HG02943 (cell line): ENCODE data around the gene CPNE2.

Experiments
- ATAC-seq: cut with Tn5 transposase; IDR thresholded peaks from one replicate; pipeline ENCODE4 v1.9.1; 2021; ENCODE audit warnings: mild to moderate bottlenecking, low read depth, moderate library complexity; ENCODE audit not compliant: unreplicated experiment

The CPNE2 gene

GRCh38 chr16:57141822-57142631 is 49.6 kb downstream of the CPNE2 start:
- no peak for ATAC-seq

GRCh38 chr16:57143149-57143921 is 51.0 kb downstream of the CPNE2 start:
- ATAC-seq: no peak

GRCh38 chr16:57144027-57144426 is 51.6 kb downstream of the CPNE2 start:
- no peak for ATAC-seq

GRCh38 chr16:57145046-57146021 is 53.0 kb downstream of the CPNE2 start:
- no peak for ATAC-seq

GRCh38 chr16:57146040-57146647 is 53.8 kb downstream of the CPNE2 start:
- ATAC-seq: no peak

- ATAC-seq: no peak
These were observed 54.4 kb downstream of the CPNE2 start for GRCh38 chr16:57146735-57147134.

GRCh38 chr16:57147381-57148221 is 55.2 kb downstream of the CPNE2 start:
- no peak for ATAC-seq

GRCh38 chr16:57148481-57148880 is 56.1 kb downstream of the CPNE2 start:
- no peak for ATAC-seq

GRCh38 chr16:57149391-57149790 is 57.0 kb downstream of the CPNE2 start:
- ATAC-seq: no peak

- ATAC-seq: no peak
These were observed 58.4 kb downstream of the CPNE2 start for GRCh38 chr16:57150682-57151330.

- no peak for ATAC-seq
These were observed 59.0 kb downstream of the CPNE2 start for GRCh38 chr16:57151369-57151768.

GRCh38 chr16:57152096-57153093 is 60.0 kb downstream of the CPNE2 start:
- ATAC-seq: no peak

GRCh38 chr16:57153841-57154240 is 61.5 kb downstream of the CPNE2 start:
- ATAC-seq: no peak

GRCh38 chr16:57155702-57156350 is 63.4 kb downstream of the CPNE2 start:
- ATAC-seq: no peak

GRCh38 chr16:57156351-57156703 is 63.9 kb downstream of the CPNE2 start:
- no peak for ATAC-seq

- no peak for ATAC-seq
These were observed 65.2 kb downstream of the CPNE2 start for GRCh38 chr16:57157533-57157932.

- ATAC-seq: no peak
These were observed 67.1 kb downstream of the CPNE2 start for GRCh38 chr16:57159447-57159846.
